ENCODE data around the gene CTCFL. TPM values are rescaled to one million over a fixed set of nuclear protein-coding genes. Genes with fewer than 3 reads are reported as not detected.

CTCFL gene
- total and polyA plus RNA-seq, 2 of the 13 experiments (the other 11 are each of a cell fraction or from before 2014, with no cell fraction given): 0.04 TPM; not detected in 1

DNA sequence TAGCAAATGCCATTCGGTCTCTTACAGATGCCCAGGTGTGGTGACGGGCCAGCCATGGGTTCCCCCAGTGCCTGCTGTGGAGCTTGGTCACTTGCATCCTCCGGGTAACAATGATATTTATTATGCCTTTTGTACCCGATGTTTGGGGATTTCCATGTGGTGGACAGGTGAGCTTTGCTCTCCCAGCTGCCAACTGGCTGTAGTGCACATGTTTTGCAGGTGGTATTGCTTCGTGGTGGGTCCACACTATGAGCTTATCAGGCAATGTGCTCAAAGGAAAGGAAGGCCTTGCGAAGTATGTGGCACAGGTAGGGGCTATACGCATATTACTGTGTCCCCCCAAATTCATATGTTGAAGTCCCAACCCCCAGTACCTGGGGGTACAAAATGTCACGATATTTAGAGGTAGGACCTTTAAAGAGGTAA lies 4.2 kb upstream of the CTCFL start (continued):
- TF ChIP-seq SRY (CRISPR knock-in tag; IDR thresholded peaks at IDR 0.05) (peak; percentile 43; the same call in 1 of the 2 replicates), PATZ1 (CRISPR knock-in tag; IDR thresholded peaks at IDR 0.05) (no peak), ZNF460 (CRISPR knock-in tag; IDR thresholded peaks at IDR 0.05; ENCODE audit: borderline replicate concordance) (no peak), MNT (IDR thresholded peaks at IDR 0.05) (0 out of 2 replicates have a peak, but pooled peaks have one; percentile 14), ZNF644 (CRISPR knock-in tag; IDR thresholded peaks at IDR 0.05; ENCODE audit: low read depth) (no peak), MTF2 (CRISPR knock-in tag; IDR thresholded peaks at IDR 0.05; ENCODE audit: borderline replicate concordance) (peak; percentile 64; the same call in 1 of the 2 replicates), ZNF616 (CRISPR knock-in tag; IDR thresholded peaks at IDR 0.05; ENCODE audit: low read depth) (no peak), ZNF563 (CRISPR knock-in tag; IDR thresholded peaks at IDR 0.05) (peak; percentile 68; the same call in 1 of the 2 replicates), DNMT3B (CRISPR knock-in tag; conservative IDR thresholded peaks at IDR 0.05) (no peak), ELF3 (CRISPR knock-in tag; IDR thresholded peaks at IDR 0.05) (no peak), TMF1 (CRISPR knock-in tag; IDR thresholded peaks at IDR 0.05; ENCODE audit: low read depth) (no peak), MED13 (CRISPR knock-in tag; IDR thresholded peaks at IDR 0.05) (no peak), NFYC (CRISPR knock-in tag; IDR thresholded peaks at IDR 0.05) (no peak), HBP1 (CRISPR knock-in tag; IDR thresholded peaks at IDR 0.05; ENCODE audit: low read depth) (peak; percentile 89), FOXC1 (CRISPR knock-in tag; IDR thresholded peaks at IDR 0.05; ENCODE audit: borderline replicate concordance) (peak; percentile 85), TEAD2 (CRISPR knock-in tag; IDR thresholded peaks at IDR 0.05) (no peak), ZFP36 (IDR thresholded peaks at IDR 0.05; ENCODE audit: borderline replicate concordance, low read depth, low read length, partially characterized antibody) (no peak), ZNF451 (CRISPR knock-in tag; IDR thresholded peaks at IDR 0.05) (no peak), SNAPC5 (CRISPR knock-in tag; IDR thresholded peaks at IDR 0.05; ENCODE audit: borderline replicate concordance) (no peak)
- TF ChIP-seq, protein P1, sequence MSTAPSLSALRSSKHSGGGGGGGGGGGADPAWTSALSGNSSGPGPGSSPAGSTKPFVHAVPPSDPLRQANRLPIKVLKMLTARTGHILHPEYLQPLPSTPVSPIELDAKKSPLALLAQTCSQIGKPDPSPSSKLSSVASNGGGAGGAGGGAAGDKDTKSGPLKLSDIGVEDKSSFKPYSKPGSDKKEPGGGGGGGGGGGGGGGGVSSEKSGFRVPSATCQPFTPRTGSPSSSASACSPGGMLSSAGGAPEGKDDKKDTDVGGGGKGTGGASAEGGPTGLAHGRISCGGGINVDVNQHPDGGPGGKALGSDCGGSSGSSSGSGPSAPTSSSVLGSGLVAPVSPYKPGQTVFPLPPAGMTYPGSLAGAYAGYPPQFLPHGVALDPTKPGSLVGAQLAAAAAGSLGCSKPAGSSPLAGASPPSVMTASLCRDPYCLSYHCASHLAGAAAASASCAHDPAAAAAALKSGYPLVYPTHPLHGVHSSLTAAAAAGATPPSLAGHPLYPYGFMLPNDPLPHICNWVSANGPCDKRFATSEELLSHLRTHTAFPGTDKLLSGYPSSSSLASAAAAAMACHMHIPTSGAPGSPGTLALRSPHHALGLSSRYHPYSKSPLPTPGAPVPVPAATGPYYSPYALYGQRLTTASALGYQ (CRISPR knock-in tag; IDR thresholded peaks at IDR 0.05): no peak
- TF ChIP-seq, protein P2, sequence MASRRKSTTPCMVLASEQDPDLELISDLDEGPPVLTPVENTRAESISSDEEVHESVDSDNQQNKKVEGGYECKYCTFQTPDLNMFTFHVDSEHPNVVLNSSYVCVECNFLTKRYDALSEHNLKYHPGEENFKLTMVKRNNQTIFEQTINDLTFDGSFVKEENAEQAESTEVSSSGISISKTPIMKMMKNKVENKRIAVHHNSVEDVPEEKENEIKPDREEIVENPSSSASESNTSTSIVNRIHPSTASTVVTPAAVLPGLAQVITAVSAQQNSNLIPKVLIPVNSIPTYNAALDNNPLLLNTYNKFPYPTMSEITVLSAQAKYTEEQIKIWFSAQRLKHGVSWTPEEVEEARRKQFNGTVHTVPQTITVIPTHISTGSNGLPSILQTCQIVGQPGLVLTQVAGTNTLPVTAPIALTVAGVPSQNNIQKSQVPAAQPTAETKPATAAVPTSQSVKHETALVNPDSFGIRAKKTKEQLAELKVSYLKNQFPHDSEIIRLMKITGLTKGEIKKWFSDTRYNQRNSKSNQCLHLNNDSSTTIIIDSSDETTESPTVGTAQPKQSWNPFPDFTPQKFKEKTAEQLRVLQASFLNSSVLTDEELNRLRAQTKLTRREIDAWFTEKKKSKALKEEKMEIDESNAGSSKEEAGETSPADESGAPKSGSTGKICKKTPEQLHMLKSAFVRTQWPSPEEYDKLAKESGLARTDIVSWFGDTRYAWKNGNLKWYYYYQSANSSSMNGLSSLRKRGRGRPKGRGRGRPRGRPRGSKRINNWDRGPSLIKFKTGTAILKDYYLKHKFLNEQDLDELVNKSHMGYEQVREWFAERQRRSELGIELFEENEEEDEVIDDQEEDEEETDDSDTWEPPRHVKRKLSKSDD (CRISPR knock-in tag; IDR thresholded peaks at IDR 0.05; ENCODE audit: low read depth): no peak
